Measurements from ENCODE around the gene VCX. TPM values are rescaled to one million over a fixed set of nuclear protein-coding genes. Genes with fewer than 3 reads are reported as not detected.
"Not testable (repeated sequence)": the region's sequence is repeated elsewhere in the genome, so short reads cannot be mapped to it uniquely, and the experiment has no call there.

Gene VCX
- not detected in 2 replicates for total RNA-seq (2014; rRNA removed; shearing (Covaris generic))
- polyA plus RNA-seq (2014; cell fraction: nucleus; rRNA removed), result not detected in 2 replicates

DNA sequence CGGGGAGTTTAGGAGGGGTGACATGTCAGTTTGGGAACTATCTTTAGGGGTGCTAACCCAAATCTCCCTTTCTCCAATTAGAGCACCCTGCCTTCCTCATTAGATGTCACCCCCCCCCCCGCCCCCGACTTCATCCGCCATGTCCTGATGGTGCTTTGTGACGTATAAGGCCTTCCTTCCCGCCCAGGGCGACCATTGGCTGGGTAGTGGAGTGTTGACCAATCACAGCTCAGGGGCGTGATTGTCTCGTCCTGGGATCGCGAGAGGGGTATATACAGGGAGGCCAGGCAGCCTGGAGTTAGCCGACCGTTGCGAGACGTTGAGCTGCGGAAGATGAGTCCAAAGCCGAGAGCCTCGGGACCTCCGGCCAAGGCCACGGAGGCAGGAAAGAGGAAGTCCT lies at the start of gene VCX:
VCX (plus strand) TSS at position 301 of the 400 bp plus-strand sequence; CDS start at position 334, 33 bp downstream.
- DNase-seq (ENCODE audit: extremely low read depth, low read depth), result not testable (repeated sequence)

DNA sequence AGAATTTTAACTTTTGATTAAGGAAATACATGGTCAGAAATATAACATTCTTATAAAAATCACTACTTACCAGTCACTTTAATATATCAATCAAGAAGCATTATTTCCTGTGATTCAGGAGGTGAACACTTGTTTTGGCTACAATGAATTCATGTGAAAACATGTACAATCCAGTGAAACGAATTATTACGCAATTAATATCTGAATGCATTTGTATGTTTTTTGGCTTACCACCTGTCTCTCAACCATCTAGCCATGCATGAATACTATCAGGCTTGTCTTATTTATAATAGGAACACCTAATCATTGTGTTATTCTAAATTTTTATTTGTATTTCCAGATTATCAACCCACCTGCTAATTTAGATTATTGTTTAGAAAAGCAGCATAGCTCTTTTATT lies 44.6 kb upstream of the VCX start:
- no peak for DNase-seq (ENCODE audit: extremely low read depth, low read depth)

DNA sequence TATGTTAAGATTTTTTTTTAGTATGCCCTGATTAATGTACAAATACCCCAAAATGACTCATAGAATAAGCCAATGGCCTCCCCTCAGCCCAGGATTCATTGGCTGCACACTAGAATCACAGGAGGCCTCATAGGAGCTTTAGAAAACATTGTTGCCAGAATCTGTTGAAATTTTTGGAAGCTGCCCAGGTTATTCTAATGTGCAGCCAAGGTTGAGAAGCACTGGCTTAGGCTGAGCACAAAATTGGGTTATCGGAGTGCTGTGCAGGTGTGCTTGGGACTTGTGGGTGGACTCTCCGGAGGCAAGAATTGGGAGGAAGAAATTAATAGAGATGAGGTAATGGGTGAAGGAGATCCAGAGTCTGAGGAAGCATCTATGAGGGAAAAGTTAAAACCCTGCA lies 41.3 kb upstream of the VCX start:
- DNase-seq (ENCODE audit: extremely low read depth, low read depth), result no peak

DNA sequence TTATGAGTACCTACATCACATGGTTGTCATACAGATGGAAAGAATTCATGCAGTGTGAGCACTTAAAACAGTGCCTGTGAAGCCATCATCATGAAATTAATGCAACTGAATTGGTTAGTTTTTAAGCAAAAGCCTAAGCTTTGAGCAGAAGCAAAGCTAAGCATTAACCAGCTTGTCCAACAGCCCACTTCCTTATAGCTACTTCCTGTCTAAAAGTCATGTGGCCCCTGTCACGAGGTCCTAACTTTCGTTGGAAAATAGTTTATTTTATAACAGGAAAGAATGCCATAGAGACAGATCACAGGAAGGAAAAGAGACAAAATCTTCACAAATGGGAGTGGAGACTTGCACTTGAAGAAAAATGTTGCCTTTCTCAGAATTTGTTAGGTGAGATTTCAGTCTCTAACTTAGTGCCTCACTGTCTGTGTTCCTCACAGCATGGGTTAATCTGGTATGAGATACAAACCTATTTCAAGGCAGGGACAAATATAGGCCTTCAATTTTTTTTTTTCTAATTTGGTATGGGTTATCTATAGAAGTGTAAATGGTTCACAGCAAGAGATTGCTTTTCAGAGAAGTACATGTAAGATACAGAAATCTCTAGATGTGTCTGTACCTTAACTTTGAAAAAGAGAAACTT lies 27.7 kb upstream of the VCX start:
- DNase-seq (ENCODE audit: extremely low read depth, low read depth), result no peak

DNA sequence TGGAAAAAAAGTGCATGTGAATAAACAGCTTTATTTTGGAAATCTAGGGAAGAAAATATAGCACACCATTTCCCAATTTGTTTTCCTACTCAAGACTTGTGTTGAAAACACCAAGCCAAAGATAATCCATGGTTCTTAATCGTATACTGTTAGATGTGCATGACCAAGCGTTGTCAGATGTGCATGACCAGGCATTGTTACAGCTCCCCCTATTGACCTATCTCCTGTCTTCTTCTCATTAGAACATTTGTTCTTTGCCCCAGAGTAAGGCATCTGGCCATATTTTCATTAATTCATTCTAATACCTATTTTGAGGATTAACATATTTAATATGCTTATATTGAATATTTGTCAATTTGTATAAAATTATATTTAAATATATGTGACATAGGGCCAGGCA lies 14.4 kb upstream of the VCX start:
- DNase-seq (ENCODE audit: extremely low read depth, low read depth), result no peak

DNA sequence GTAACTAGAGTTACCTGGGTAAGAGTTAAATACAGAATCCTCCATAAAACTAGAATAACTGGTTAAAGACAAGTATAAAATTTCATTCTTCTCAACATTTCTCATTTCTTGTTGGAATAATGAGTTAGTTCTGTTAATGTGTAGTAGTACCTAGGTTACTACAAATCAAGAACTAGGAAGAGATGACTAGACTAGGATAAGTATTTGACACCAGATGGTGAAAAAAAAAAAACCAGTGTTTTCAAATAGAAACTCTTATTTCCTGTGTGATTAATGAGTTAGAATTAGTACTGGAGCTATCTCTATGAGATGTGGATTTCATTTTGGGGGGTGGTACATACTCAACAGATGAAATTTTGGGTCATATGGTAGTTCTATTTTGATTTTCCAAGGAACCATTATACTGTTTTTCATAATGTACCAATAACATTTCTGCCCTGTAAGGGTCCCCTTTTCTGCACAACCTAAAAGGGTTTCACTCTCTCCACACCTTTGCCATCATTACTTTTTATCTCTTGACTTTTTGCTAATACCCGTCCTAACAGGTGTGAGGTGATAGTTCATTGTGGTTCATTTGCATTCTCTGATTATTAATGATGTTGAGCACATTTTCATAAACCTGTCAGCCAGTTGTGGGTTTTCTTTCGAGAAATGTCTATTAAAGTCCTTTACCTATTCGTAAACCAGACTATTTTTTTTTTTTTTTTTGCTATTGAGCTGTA lies 1.7 kb upstream of the VCX start:
- no peak for DNase-seq (ENCODE audit: extremely low read depth, low read depth)

DNA sequence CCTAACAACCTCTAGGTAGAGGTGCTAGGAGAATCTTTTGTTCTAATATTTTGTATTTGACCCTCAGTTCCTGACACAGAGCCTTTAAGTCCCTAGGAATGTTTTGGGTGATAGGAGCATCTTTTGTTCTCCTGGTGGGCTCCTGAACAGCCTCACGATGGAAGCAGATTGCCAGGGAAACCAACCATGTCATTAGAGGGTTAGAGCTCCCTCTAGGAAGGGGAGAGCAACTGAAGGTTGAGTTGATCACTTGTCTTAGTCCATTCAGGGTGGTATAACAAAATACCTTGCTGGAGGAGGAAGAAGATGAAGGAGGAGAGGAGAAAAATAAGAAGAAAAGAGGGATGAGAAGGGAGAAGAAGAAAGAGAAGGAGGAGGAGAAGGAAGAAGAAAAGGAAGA lies 9.2 kb downstream of the VCX start:
- DNase-seq (ENCODE audit: extremely low read depth, low read depth), result no peak

DNA sequence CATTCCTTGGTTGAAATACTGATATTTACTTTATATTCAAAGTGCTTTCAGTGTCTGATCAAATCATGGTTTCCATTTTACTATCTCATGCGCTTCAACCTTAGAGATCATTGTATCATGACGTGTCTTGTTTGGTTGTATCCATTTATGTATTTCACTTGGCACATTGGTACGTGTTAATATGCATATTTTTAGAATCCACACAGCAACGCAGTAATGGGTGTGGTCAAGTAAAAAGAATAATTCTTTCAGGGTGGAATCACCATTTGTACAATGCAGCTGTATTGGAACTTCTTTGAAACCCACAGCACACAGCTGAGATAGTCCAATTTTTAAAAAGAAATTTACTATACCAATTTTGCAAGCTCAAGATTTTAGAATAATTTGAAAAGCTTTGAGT lies 29.1 kb downstream of the VCX start:
- no peak for DNase-seq (ENCODE audit: extremely low read depth, low read depth)

DNA sequence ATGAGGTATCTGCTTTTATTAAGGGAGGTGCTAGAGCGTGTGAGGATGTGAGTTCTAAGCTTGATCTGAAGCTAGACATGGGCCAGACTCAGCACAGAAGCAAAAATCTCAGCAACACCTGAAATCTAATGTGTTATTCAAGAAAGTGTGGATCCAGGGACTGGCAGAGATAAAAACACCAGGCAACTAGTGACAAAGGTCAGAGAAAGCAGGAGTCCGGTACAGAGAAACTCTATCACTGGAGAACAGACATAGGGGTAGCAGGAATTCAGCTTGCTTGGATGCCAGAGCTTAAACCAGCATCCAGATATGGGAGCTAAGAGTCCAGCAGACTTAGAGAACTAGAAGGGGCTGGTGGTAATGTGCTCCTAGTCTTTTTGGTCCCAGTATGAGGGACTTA lies 34.0 kb downstream of the VCX start:
- DNase-seq (ENCODE audit: extremely low read depth, low read depth), result no peak

DNA sequence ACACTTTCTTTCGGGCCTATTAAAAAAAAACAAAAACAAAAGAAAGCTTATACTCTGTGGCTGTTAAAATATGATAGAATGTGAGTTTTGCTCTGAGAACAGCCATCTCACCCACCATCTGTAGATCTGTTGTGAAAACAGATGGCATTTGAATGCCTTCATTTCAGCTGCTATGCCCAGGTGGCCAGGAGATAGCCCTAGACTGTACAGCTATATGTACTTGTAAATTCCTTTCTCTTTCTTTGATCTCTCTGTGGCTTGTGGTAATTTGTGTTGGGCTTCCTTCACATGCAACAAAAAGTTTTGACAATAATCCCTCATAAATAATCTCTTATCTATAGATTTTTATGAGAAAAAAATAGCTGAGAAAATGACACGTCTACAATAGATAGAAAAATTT lies 46.2 kb downstream of the VCX start:
- DNase-seq (ENCODE audit: extremely low read depth, low read depth), result no peak

DNA sequence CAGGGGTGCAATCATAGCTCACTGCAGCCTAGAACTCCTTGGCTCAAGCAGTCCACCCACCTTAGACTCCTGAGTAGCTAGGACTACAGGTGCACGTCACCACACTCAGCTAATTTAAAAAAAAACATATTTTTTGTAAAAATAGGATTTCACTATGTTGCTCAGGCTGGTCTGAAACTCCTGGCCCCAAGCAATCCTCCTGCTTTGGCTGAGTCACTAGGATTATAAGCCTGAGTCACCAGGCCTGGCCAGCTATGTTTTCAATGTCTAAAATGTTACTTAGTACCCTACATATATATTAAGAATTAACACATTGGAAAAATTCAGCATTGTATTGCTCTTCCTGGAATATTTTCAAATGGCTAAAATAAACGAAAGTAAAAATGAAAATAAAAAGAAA lies 46.7 kb downstream of the VCX start:
- DNase-seq (ENCODE audit: extremely low read depth, low read depth), result no peak

DNA sequence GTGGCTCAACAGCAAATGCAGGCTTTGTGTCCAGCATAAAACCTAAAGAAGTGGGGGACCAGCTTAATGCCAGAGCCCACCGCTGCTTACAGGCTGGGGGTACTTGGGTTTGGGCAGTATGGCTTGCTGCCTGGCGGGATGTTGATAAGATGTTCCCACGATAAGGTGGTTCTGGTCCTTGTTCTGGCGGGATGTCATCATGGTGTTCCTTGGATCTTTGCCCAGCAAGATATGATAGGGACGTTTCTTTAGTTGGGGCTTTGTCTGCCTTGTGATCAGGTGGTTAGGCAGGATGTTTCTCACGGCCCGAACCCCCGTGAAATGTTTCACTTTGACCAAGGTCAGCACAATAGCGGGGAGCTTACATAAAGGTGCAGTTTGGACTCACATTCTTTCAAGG lies 49.0 kb downstream of the VCX start:
- DNase-seq (ENCODE audit: extremely low read depth, low read depth), result no peak

Other genes with a start within 250 kb of the VCX start
- gene PNPLA4, start 84.2 kb downstream of the VCX start, total RNA-seq (2014; rRNA removed; shearing (Covaris generic)), result 23.4 and 28.1 TPM in 2 replicates